NCI-H2196 (cell line): ENCODE results near the gene COQ8B.

Experiments used
- DNase-seq: peaks from one replicate; lab custom pipeline; 2025; ENCODE audit not compliant: unreplicated experiment; lab: John Stamatoyannopoulos, UW

COQ8B gene

DNA sequence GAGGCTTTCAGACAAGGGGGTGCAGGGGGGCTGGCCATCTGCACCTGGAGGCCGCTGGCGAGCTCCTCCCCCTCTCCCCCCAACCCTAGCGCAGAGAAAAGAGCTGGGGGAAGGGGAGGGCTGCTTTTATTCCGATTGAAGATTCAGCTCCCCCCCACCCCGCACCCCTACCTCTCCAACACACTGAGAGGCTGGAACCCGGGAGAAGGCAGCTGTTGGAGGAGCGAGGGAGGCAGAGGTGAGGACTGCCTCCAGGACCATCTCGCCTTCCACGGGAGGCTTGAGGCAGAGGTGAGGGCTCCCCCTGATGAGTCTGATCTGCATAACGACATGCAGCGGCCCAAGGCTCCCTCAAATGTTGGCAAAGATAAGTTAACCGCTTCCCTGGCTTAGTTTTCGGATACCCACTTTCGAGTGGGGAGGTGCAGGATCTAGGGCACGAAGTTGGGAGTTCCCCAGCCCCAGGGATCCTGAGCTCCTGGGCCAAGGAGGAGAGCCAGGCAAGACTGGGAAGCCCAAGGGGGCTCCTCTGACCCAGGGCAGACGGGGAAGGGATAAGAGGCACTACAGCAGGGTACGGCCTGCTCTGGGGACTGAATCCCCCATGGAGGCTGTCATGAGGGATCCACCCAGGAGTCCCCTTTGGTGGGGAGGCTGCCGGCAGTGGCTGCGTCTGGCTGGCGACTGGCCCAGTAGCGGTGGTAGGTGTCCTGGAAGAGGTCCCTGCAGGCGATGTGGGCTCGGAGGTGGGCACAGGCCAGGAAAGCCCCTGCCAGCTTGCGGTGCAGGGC lies 25.1 kb downstream of the COQ8B start:
- DNase-seq = peak; percentile 90

DNA sequence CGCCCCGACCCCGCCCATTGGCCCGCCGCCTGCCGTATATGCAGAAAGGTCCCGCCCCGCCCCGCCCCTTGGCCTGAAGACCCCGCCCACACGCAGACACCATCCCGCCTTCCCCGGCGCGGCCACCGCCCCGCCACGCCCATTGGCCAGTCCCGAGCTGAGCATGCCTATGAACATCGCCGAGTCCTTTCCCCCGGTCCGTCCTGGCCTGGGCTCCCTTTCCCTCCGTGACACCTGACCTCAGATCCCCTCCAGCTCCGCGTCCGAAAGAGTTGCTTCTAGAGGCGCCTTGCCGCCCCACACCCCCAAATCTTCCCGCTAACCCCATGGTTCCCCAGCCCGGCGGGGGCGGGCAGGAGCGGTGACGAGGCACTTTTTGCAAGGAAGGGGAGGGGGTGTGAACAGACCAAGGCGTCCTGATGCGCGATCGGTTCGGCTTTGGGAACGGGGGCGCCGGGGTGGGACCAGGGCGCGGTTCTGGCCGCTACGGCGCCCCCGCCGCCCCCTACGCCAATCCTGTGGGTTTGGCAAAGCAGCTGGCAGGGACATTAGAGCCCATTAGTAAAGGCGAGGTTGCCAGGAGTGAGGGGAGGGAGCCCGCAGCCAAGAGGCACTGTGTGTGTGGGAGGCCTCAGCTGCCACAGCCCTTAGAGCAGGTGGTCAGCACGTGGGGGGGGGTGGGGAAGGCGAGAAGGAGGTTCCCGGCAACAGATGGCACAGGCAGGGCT lies 25.8 kb downstream of the COQ8B start:
- DNase-seq = peak; percentile 92

DNA sequence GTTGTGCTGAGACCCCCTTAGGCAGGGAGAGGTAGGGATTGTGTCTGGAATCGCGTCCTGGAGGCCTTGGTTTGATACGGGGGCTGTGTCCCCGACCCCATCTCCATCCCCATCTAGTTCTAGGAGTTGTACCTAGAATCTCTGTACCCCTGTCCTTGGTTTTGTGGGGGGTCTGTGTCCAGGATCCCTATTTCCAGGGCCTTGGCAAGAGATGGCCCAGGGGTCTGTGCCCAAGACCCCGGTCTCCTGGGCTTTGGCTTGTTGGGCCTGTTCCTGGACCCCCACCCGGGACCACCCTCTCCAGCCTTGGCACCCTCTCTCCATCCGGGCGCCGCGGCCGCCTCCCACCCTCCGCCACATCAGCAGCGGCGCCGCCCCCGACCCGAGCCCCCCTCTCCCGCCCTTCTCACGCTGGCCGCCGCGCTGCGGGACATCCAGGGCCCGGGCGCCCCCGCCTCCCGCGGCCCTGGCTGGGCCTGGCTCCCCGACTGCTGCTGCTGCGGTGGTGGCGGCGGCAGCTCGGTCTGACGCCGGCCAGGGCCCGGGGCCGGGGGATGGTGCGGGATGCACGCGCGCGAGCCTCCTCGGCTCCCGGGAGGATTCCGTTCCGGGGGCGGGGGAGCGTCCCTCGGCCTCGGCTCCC lies 26.5 kb downstream of the COQ8B start, which contains the start of gene NUMBL:
NUMBL (minus strand) TSS at position 602 of the 643 bp plus-strand sequence; CDS start at position 434, 168 bp downstream.
- no peak for DNase-seq

DNA sequence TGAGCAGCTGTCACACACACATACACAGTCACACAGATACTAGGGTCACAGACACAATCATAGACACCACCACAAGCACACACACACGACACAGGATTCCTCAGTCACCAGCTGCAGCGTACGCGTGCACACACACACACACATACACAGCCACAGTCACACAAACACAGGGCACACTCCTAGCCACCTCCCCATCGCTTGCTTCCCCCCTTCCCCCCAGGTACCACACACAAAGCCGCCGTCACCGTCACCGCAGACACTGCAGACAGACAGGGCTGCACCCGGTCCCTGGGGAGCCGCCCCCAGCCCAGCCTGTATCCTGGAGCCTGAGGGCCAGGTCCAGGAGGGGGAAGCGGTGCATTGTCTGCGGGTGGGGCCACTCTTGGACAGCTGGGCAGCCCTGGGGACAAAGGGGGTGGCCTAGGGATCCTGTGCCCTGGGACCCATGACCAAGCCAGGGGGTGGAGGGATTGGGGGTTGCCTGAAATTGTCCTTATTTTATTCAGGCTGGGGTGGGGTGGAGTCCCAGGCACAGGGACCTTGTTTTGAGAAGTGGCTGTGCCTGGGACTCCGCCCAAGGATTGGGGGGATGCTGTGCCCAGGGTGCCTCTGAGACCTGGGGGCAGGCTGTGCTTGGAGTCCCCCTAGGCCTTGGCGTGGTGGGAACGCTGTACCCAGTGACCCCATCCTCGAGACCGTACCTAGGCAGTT lies 27.2 kb downstream of the COQ8B start:
- DNase-seq = no peak

DNA sequence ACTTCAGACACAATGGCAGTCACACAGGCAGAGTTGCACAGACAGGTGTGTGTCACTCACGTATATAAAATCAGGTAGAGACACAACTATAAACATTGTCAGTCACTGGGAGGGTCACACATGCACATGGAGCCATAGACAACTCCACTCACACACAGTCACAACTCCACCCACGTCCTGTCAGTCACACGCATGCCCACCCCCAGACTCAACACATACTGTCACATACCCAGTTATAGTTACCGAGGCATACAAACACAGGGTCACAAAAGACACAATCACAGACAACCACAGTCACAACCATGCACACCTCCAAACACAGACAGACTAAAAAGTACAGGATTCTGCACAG lies 27.7 kb downstream of the COQ8B start:
- no peak for DNase-seq

DNA sequence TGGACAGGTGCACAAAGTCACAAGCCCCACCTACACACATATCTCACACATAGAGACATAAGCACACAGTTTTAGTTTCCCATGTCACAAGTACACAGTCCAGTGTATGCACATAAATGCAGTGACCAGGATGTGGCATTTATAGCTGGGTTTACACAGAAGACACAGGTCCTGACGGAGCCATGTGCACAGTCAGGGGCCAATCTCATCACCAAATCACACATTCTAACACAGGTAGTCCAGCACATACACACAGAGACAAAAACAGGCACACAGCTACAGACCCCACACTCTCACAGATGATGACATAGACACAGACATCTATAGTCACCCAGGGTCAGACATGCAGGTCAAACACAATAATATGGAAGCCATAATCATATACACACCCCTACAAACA lies 28.4 kb downstream of the COQ8B start:
- DNase-seq = no peak

DNA sequence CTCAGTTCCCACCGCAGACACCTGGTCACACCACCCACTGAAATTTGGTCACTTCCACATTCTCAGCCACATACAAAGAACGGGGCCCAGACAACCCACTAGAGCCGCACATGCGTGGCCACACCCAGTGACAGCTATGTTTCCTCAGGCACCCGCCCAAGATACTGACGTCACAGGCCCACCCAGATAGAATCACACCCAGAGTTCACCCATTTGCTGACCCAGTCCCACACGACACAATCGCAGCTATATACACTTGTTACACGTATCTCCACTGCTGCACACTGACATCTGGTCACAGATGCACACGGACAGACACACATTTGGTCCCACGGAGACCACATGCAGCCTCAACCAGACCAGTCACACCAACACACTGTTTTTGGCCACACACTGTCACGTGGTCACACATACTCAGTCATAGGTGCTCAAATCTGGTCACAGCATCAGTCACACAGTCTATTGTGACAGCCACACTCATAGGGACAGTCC lies 29.1 kb downstream of the COQ8B start:
- DNase-seq = no peak

DNA sequence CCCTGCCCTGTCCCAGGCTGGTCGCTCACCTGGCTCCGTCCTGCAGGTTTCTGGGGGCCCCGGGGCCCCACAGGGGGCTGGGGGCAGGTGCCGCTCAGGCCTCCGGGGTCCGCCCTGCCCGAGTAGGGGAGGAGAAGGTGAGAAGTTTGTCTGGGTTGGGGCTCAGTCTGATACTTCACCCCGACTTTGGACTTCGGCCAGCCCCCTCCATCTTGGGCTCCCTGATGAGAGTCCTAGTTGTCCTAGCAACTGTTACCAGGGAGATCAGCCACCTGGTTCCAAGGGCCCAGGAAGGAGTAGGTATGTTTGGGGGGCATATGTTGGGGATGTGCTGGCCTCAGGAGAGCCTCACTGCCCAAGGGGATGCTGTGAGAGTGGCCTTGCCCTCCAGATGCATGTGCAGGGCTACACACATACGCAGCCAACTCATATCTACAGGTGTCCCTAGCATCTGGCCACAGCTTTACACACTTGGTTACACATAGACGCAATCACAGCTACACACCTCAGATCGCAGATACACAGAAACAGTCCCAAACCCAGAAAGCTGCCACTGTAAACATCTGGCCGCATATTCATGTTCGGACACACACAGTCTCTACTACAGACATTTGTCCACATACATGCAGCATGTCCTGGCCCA lies 29.7 kb downstream of the COQ8B start:
- DNase-seq = no peak

DNA sequence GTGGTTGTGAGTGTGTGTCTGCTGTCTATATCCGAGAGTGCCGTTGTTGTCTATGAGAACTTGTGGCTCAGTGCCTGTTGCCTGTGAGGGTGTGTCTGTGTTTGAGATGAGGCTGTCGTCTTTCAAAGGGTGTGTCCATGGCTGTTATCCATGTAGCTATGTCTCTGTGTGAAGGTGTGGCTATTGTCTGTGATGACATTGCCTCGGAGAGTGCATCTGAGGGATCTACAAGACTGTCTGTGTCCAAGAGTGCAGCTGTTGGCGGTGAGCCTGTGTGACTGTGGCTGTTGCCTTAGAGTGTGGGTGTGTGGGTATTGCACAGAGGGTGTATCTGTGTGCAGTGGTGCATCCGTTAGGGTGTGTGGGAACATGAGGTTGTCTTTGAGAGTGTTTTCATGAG lies 31.1 kb downstream of the COQ8B start:
- no peak for DNase-seq

DNA sequence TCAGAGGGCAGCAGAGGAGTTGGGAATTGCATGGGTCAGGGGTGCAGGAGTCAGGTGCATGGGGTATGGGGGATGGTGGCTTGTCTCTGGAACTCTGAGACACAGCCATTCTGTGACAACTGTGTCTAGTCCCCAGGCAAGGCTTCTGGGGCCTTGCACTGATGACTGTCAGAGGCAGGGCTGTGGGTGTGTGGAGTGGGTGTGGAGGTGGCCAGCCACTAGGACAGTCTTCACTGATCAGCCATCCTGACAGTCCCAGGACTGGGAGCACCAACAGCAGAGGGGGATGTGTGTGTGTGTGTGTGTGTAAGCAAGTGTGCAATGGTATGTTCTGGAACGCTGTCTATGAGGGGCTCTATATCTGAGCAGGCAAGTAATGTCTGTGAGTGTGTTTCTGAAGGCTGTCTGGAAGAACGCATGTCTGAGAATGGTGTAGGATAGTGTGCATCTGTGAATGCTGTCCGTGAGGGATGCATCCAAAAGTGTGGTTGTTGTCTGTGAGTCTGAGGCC lies 31.6 kb downstream of the COQ8B start:
- no peak for DNase-seq

DNA sequence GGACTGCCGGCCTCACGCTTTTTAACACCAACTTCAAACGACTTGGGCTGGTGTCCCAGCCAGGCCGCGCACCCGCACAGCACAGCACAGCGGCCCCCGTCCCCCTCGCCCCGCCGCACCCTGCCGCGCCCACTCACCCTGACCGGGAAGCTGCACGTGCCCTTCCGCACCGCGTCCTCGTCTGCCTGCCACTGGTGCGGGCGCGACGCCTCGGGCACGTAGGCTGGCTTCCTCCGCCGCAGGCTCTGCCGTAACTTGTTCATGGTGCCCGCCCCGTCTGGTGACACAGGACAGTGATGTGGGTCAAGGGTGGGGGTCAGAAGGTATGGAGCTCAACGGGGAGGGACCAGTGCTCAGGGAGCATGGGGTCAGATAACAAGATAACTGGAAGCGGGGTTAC lies 32.4 kb downstream of the COQ8B start:
- DNase-seq = no peak

DNA sequence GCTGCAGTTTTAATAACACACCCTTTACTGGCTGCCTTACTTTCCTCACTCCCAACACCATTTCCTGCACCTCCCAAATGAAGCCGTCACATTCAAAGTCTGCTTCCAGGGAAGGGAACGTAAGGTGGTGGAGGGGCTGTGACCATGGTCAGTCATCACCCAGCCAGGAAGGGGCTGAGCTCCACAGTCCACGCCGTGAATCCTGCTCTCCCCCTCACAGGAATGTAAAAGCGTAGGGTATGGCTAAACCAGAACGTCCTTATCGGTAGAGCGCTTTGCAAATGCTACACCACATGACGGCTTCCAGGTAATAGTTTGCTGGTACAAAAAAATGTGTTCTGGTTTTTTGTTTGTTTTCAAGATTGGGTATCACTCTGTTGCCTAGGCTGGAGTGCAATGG lies 33.2 kb downstream of the COQ8B start:
- DNase-seq = no peak

DNA sequence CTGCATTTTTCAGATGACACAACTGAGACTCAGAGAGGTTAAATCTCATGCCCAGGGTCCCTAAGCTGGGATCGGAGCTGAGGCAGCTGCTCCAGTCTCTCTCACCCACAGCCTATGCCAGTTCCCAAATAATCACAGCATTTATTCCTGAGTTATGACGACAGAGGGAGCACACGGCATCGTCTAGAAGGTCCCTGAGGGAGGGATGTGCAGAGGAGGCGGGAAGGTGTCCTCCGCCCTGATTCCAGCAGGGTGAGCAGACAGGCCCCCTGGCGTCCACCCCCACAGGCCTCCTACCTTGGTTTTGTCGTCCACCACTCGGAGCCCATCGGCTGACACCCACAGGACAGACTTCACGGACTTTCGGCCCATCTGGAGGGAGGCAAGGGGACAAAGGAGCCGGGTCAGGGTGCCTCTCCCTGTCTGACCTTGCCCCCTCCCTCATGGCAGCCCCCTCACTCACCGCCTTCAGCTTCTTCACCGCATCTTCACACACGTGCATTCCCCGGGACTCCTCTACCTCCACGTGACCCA lies 34.2 kb downstream of the COQ8B start:
- DNase-seq = no peak

DNA sequence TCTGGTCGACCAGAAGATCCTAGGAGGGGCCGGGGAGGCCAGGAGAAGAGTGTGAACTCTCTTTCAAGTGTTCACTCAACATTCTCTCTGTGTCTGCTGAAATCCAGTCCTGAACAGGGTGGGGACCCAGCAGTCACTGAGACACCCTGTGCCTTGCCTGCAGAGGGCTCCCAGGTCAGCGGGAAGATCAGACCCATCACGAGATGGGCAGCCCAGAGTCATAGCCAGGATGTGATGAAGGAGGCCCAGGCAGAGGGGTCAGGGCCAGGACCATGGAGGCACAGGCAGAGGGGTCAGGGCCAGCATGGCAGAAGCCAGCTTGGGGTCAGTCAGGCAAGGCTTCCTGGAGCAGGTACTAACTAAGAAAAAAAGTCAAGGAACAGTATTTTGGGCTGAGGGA lies 35.6 kb downstream of the COQ8B start:
- DNase-seq = no peak

DNA sequence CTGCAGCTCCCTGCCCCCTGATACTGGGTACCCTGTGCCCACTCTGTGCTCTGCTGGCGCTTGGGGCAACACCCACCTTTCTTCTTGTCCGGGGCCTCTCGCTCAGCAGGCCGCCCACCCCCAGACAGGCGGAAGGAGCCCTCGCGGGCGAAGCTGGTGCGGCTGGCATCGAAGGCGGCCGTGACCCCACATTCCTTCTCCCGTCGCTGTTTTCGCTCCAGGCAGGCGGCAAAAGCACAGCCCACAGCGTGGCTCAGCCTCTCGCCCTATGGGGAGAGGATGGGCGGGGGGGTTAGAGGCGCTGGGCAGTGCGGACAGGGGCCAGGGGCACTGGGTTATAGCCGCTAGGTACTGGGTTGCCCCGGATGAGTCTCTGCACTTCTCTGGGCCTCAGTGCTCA lies 39.5 kb downstream of the COQ8B start:
- no peak for DNase-seq

DNA sequence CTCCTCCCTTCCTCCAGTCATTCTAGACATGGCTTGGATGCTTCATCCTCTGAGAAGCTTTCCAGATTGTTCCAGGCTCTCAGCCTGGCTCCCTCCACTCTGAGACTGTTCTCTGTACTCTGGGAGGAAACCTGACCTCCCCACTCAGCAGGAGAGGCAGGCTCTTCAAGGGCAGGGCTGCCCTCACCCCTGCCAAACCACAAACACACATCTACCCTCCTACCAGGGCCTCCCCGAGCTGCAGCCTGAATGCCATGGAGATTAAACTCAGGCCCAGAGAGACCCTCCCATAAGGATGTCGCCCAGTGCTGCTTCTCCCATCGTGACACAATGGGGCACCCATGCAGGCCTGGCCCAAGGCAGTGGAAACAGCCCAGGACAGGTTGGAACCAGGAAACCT lies 42.4 kb downstream of the COQ8B start:
- peak; percentile 53 for DNase-seq

DNA sequence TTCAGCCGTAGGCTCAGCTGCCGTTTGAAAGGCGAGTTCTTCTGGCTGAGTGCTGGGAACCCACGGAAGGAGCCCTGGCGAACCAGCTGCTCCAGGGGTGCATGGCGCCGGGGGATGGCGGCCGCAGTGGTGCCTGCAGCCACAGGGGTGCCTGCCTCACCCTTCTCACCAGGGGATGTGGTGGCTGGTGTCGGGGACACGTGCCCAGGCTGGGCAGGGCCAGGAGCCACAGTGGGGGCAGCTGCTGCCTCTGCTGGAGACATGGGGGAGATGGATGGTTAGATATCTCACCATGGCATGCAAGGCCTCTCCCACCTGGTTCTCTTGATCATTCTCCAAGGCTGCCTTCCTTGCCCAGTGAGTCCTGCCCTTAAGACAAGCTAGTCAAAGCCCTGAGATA lies 43.3 kb downstream of the COQ8B start:
- DNase-seq = no peak

DNA sequence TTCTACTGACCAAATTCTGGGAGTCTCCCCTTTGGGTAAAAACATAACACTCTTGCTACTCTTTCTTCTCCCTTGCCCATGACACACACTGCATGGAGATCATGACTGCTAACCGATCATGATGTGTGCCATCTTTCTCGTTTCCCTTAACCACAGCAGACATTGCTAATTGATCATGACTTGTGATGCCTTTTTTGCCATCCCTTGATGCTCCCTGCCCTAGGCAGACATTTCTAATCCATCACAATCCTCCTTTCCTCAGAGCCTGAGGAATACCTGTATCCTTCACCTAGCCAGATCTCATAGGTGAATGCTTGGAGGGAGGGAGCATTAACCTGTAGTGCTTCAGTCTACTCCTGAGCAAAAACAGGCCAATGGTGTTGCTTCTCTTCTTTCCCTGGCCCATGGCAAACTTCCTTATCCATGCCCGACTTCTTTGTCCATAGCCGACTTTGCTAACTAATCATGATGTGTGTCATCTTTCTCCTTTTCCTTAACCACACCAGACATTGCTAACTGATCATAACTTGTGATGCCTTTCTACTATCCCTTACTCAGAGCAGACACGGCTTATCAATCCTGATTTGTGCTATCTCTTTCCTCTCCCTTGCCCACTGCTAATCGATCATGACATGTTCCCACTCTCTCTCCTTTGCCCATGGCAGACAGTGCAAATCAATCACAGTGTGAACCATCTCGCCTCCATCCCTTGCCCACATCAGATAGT lies 44.0 kb downstream of the COQ8B start:
- no peak for DNase-seq

DNA sequence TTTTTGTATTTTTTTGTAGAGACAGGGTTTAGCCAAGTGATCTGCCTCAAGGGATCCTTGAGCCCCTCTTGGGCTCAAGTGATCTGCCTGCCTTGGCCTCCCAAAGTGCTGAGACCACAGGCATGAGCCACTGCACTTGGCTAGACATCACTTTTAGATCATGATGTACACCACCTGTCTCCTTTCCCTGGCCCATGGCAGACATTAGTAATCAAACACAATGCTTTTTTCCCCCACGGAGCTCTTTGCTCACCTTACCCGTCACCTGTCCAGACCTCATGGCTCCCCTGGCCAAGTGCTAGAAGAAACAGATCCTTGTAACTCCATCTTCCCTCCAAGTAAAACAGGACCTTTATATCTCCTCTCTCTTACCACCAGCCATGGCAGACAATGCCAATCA lies 44.6 kb downstream of the COQ8B start:
- DNase-seq = no peak

DNA sequence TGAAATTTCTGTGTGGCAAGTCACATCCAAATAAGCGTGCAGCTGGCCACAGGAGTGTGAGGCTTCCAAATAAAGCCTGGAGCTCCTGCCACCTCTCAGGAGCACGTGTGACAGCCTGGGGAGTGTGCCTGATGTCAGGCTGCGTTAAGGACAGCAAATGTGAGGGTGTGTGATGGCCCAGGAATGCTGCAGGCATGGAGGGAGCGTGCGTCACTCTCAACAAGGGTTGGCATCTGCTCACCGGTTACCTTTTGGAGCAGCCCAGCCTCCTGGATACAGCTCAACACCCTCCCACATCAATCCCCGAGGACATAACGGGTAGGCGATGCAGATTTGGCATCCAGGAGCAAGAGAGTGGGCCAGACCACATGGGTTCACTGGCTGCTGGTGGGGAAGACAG lies 45.3 kb downstream of the COQ8B start:
- DNase-seq = no peak
